ENCODE measurements around the gene RALGAPA1.
A peak's percentile ranks its signal among the peaks of the same experiment; 100 is the strongest.

RALGAPA1 gene

DNA sequence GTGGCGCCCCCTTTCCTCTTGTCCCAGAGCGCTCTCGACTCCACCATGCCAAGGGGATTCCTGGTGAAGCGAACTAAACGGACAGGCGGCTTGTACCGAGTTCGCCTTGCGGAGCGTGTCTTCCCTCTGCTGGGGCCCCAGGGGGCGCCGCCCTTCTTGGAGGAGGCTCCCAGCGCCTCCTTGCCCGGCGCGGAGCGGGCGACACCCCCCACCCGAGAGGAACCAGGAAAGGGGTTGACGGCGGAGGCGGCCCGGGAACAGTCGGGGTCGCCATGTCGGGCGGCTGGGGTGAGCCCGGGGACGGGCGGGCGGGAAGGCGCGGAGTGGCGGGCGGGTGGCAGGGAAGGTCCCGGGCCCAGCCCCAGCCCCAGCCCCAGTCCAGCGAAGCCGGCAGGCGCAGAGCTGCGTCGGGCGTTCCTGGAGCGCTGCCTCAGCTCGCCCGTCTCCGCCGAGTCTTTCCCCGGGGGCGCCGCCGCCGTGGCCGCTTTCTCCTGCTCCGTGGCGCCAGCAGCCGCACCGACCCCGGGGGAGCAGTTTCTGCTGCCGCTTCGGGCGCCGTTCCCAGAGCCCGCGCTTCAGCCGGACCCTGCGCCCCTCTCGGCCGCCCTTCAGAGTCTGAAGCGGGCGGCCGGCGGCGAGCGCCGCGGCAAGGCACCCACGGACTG, 274.8 kb downstream of the RALGAPA1 start:
- Histone ChIP-seq H3K79me1 (ENCODE audit: low read length) (no peaks in the 10 kb centered on the region), H4K91ac (ENCODE audit: low read depth, low read length) (no peak overlapping the region), H3K4ac (ENCODE audit: low read depth, low read length) (no peak overlapping the region), H3K4me3 (ENCODE audit: low read depth, low read length) (peak overlapping the region; percentile 61), H3K4me1 (ENCODE audit: control insufficient read depth in 1 of 2, insufficient read depth in 2 of 2, low read length in 2 of 2) (peaks cover 14 to 20% of the 10 kb centered on the region in 2 experiments), H3K79me2 (ENCODE audit: control insufficient read depth, insufficient read depth, low read length, poor library complexity) (no peaks in the 10 kb centered on the region), H3K27me3 (ENCODE audit: insufficient read depth, low read length) (peaks cover 36% of the 10 kb centered on the region), H4K8ac (ENCODE audit: low read depth, low read length) (no peak overlapping the region), H2BK120ac (ENCODE audit: insufficient read depth, low read length, poor library complexity) (no peak overlapping the region), H3K9me3 (ENCODE audit: insufficient read depth, low read depth, low read length) (peaks cover 3% of the 10 kb centered on the region), H3K4me2 (ENCODE audit: low read length) (peak overlapping the region; percentile 93), H4K12ac (ENCODE audit: low read depth, low read length) (no peak overlapping the region), H3K18ac (ENCODE audit: low read length) (no peak overlapping the region), H3K14ac (ENCODE audit: low read length) (no peak overlapping the region), H2BK12ac (ENCODE audit: low read length) (no peak overlapping the region), H2AFZ (ENCODE audit: insufficient read depth, low read length, poor library complexity) (peak overlapping the region; percentile 76), H2AK5ac (ENCODE audit: low read length) (no peak overlapping the region), H2BK5ac (ENCODE audit: low read depth, low read length, poor library complexity) (no peak overlapping the region), H3K27ac (ENCODE audit: low read depth, low read length) (no peak overlapping the region), H3K36me3 (ENCODE audit: control insufficient read depth in 1 of 2, insufficient read depth in 2 of 2, low read length in 2 of 2) (no peaks in the 10 kb centered on the region), H3K23ac (ENCODE audit: low read length) (no peak overlapping the region), H3K9ac (ENCODE audit: low read length) (no peak overlapping the region)
- WGBS (ENCODE audit: extremely low coverage, insufficient coverage, insufficient read length), result no CpG with 5 or more reads among the region's 77 CpGs
- DNase-seq, result peak in 1 of 2 donors; percentile 1

DNA sequence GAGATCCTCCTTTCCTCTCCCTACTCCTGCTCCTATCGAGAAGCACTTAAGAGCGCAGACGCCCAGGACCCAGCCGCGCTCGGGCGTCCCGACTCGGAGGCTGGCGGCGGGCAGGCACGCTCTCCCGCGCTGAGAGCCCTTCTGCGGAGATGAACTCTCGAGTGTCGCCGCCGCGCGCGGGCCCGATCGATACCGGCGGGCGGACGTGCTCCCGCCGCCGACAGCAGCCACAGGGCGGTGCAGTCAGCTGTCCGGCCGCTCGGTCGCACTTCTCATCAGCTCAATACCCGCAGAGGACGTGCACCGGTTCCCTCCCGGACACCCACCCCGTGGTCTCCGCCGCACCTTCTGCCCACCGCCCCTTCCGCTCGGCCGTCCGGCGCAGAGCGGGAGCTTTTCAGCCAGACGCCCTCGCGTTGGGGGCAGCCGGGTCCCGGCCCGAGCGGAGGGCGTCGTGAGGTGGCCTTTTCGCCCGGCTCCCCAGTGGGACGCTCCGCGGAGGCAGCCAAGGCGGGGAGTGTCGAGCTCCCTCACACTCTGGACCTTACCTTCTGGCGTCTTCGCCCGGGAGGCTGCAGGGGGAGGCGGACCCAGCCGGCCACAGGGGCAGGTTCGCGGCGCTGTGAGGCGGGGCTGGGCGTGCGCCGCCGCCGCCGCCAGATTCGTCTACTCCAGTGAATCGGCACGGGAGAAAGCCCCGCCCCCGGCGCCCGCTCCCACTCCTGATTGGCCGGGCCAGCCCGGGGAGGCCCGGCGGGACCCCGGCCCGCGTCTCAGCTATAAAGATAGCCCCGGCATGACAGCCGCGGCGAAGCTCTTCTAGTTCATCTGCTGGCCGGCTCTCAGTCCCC, 275.5 kb downstream of the RALGAPA1 start, which contains the start of gene INSM2:
INSM2 (plus strand) TSS at position 808 of the 851 bp plus-strand sequence. CDS start 89 bp downstream, outside the sequence.
- whole genome bisulfite sequencing (ENCODE audit: extremely low coverage, insufficient coverage, insufficient read length), result no CpG with 5 or more reads among the region's 100 CpGs
- Histone ChIP-seq H3K79me1 (ENCODE audit: low read length) (no peaks in the 10 kb centered on the region), H3K4me2 (ENCODE audit: low read length) (peak within 1 kb of the TSS; percentile 93), H3K9me3 (ENCODE audit: insufficient read depth, low read depth, low read length) (peaks cover 3% of the 10 kb centered on the region), H3K18ac (ENCODE audit: low read length) (no peak within 1 kb of the TSS), H3K27ac (ENCODE audit: low read depth, low read length) (no peak within 1 kb of the TSS), H2AK5ac (ENCODE audit: low read length) (no peak within 1 kb of the TSS), H3K36me3 (ENCODE audit: control insufficient read depth in 1 of 2, insufficient read depth in 2 of 2, low read length in 2 of 2) (no peaks in the 10 kb centered on the region), H3K4ac (ENCODE audit: low read depth, low read length) (no peak within 1 kb of the TSS), H2BK120ac (ENCODE audit: insufficient read depth, low read length, poor library complexity) (no peak within 1 kb of the TSS), H4K12ac (ENCODE audit: low read depth, low read length) (no peak within 1 kb of the TSS), H4K8ac (ENCODE audit: low read depth, low read length) (no peak within 1 kb of the TSS), H2AFZ (ENCODE audit: insufficient read depth, low read length, poor library complexity) (peak within 1 kb of the TSS; percentile 76), H3K14ac (ENCODE audit: low read length) (no peak within 1 kb of the TSS), H3K9ac (ENCODE audit: low read length) (no peak within 1 kb of the TSS), H3K27me3 (ENCODE audit: insufficient read depth, low read length) (peaks cover 36% of the 10 kb centered on the region), H3K4me3 (ENCODE audit: low read depth, low read length) (peak within 1 kb of the TSS; percentile 69), H4K91ac (ENCODE audit: low read depth, low read length) (no peak within 1 kb of the TSS), H2BK12ac (ENCODE audit: low read length) (no peak within 1 kb of the TSS), H3K23ac (ENCODE audit: low read length) (no peak within 1 kb of the TSS), H3K79me2 (ENCODE audit: control insufficient read depth, insufficient read depth, low read length, poor library complexity) (no peaks in the 10 kb centered on the region), H3K4me1 (ENCODE audit: control insufficient read depth in 1 of 2, insufficient read depth in 2 of 2, low read length in 2 of 2) (peaks cover 14 to 20% of the 10 kb centered on the region in 2 experiments), H2BK5ac (ENCODE audit: low read depth, low read length, poor library complexity) (no peak within 1 kb of the TSS)
- DNase-seq, result peak; percentile 54 to 74

DNA sequence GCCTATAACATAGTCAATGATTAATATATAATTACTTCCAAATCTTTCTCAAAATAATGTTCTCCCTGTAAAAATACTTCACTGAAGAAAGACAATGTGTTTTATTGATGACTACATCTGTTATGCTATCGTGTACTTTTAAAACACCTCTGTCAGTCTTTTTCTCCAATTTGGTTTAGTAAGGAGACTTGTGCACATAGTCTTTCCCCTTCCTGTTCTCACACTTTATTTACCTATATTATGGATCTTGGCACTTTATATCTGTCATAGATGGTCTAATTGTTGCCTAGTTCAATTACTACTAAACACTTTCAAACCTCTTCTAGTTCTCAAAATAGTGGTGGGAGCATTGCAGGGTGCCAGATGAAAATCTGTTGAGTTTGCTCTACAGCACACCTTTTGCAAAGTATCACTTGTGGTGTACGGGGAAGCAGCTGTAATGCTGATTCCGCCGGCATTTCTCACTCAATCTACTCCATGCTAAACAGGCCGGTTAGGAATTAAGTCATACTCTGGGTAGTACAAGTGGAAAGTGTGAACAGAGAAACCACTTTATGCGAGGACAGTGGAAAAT, 276.2 kb downstream of the RALGAPA1 start:
- Histone ChIP-seq H3K79me2 (ENCODE audit: control insufficient read depth, insufficient read depth, low read length, poor library complexity) (no peaks in the 10 kb centered on the region), H2AFZ (ENCODE audit: insufficient read depth, low read length, poor library complexity) (no peak overlapping the region), H4K91ac (ENCODE audit: low read depth, low read length) (no peak overlapping the region), H4K12ac (ENCODE audit: low read depth, low read length) (no peak overlapping the region), H2BK12ac (ENCODE audit: low read length) (no peak overlapping the region), H3K9me3 (ENCODE audit: insufficient read depth, low read depth, low read length) (peaks cover 3% of the 10 kb centered on the region), H2BK120ac (ENCODE audit: insufficient read depth, low read length, poor library complexity) (no peak overlapping the region), H3K79me1 (ENCODE audit: low read length) (no peaks in the 10 kb centered on the region), H3K4me1 (ENCODE audit: control insufficient read depth in 1 of 2, insufficient read depth in 2 of 2, low read length in 2 of 2) (peaks cover 14 to 20% of the 10 kb centered on the region in 2 experiments), H3K27me3 (ENCODE audit: insufficient read depth, low read length) (peaks cover 36% of the 10 kb centered on the region), H3K14ac (ENCODE audit: low read length) (no peak overlapping the region), H3K18ac (ENCODE audit: low read length) (no peak overlapping the region), H3K27ac (ENCODE audit: low read depth, low read length) (no peak overlapping the region), H2AK5ac (ENCODE audit: low read length) (no peak overlapping the region), H4K8ac (ENCODE audit: low read depth, low read length) (no peak overlapping the region), H3K36me3 (ENCODE audit: control insufficient read depth in 1 of 2, insufficient read depth in 2 of 2, low read length in 2 of 2) (no peaks in the 10 kb centered on the region), H3K4me3 (ENCODE audit: low read depth, low read length) (no peak overlapping the region), H3K23ac (ENCODE audit: low read length) (no peak overlapping the region), H3K9ac (ENCODE audit: low read length) (no peak overlapping the region), H2BK5ac (ENCODE audit: low read depth, low read length, poor library complexity) (no peak overlapping the region), H3K4ac (ENCODE audit: low read depth, low read length) (no peak overlapping the region), H3K4me2 (ENCODE audit: low read length) (peak overlapping the region; percentile 93)
- no peak for DNase-seq
- no CpG with 5 or more reads among the region's 6 CpGs for WGBS (ENCODE audit: extremely low coverage, insufficient coverage, insufficient read length)

DNA sequence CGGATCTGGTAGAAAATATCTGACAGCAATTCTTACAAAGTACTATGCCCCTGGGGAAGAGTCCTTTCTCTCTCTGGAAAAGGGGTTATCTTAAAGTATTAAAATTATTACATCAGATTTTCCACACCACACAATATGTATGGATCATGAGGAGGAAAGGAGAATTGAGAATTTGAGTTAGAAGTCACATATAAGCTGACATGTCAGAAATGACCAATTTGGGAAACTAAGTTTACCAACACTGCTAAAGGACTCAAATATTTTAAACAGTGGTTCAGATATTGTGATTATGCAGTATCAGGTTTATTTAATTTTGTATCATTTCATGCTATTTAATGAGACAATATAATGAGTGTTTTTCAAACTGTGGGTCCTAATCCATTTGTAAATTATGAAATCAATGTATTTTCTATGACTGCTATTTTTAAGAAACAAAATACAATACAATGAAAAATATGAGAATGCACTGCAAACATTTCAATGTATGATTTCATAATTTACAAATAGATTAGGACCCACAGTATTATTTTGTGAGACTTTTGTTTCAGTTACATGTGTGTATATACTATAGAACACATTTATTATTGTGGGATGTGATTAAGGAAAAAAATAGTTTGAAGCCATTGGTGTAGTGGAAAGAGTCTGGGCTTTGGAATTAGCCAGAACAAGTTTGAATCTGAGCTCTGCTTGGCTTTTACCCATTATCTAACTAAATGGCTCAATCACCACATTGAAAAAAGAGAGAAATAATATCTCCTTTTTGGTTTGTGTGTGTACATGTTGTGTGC, 276.9 kb downstream of the RALGAPA1 start:
- Histone ChIP-seq H3K27me3 (ENCODE audit: insufficient read depth, low read length) (peaks cover 36% of the 10 kb centered on the region), H2BK12ac (ENCODE audit: low read length) (no peak overlapping the region), H3K79me2 (ENCODE audit: control insufficient read depth, insufficient read depth, low read length, poor library complexity) (no peaks in the 10 kb centered on the region), H4K12ac (ENCODE audit: low read depth, low read length) (no peak overlapping the region), H3K4me3 (ENCODE audit: low read depth, low read length) (no peak overlapping the region), H3K14ac (ENCODE audit: low read length) (no peak overlapping the region), H2AFZ (ENCODE audit: insufficient read depth, low read length, poor library complexity) (no peak overlapping the region), H3K27ac (ENCODE audit: low read depth, low read length) (no peak overlapping the region), H3K79me1 (ENCODE audit: low read length) (no peaks in the 10 kb centered on the region), H2AK5ac (ENCODE audit: low read length) (no peak overlapping the region), H3K23ac (ENCODE audit: low read length) (no peak overlapping the region), H3K4ac (ENCODE audit: low read depth, low read length) (no peak overlapping the region), H4K8ac (ENCODE audit: low read depth, low read length) (no peak overlapping the region), H2BK120ac (ENCODE audit: insufficient read depth, low read length, poor library complexity) (no peak overlapping the region), H3K18ac (ENCODE audit: low read length) (no peak overlapping the region), H3K9me3 (ENCODE audit: insufficient read depth, low read depth, low read length) (peaks cover 3% of the 10 kb centered on the region), H3K4me2 (ENCODE audit: low read length) (no peak overlapping the region), H3K36me3 (ENCODE audit: control insufficient read depth in 1 of 2, insufficient read depth in 2 of 2, low read length in 2 of 2) (no peaks in the 10 kb centered on the region), H3K9ac (ENCODE audit: low read length) (no peak overlapping the region), H2BK5ac (ENCODE audit: low read depth, low read length, poor library complexity) (no peak overlapping the region), H3K4me1 (ENCODE audit: control insufficient read depth in 1 of 2, insufficient read depth in 2 of 2, low read length in 2 of 2) (peaks cover 14 to 20% of the 10 kb centered on the region in 2 experiments), H4K91ac (ENCODE audit: low read depth, low read length) (no peak overlapping the region)
- WGBS (ENCODE audit: extremely low coverage, insufficient coverage, insufficient read length), result no CpG with 5 or more reads among the region's 1 CpG
- DNase-seq, result no peak

Measured in trophoblast cell (in vitro differentiated cells and primary cell).